ENCODE results near the gene ZNF681.
"Not testable (repeated sequence)": the region's sequence is repeated elsewhere in the genome, so short reads cannot be mapped to it uniquely, and the experiment has no call there.

ZNF681 gene

DNA sequence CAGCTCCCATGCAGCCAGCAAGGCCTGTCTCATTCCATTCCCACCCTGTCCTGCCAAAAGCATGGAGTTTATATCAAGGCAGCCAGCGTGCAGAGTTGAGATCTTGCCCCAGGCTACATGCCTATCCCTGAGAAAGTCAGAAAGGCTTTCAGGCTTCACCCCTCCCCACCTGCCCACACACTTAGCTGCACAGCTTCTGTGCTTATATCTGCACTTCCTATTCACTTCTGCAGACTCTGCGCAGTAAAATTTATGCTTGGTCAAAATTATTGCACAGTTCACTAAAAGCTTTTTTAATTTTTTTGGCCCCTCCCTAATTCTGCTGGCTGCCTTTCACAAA lies 59.2 kb downstream of the ZNF681 start:
- DNase-seq (ENCODE audit: low spot score): no peak
- no peak for TF ChIP-seq CTCF (IDR thresholded peaks at IDR 0.05; ENCODE audit: borderline replicate concordance, control extremely low read depth, extremely low read depth, insufficient read depth, missing control alignments)
- in situ Hi-C loops (cut with MboI; ENCODE audit: low sequenced_read_pairs, unreplicated experiment): no loop called here

GRCh38 chr19:23698711-23699520 lies 59.8 kb downstream of the ZNF681 start:
- no peak for TF ChIP-seq CTCF (IDR thresholded peaks at IDR 0.05; ENCODE audit: borderline replicate concordance, control extremely low read depth, extremely low read depth, insufficient read depth, missing control alignments)
- in situ Hi-C loops (cut with MboI; ENCODE audit: low sequenced_read_pairs, unreplicated experiment): no loop called here
- no peak for DNase-seq (ENCODE audit: low spot score)

DNA sequence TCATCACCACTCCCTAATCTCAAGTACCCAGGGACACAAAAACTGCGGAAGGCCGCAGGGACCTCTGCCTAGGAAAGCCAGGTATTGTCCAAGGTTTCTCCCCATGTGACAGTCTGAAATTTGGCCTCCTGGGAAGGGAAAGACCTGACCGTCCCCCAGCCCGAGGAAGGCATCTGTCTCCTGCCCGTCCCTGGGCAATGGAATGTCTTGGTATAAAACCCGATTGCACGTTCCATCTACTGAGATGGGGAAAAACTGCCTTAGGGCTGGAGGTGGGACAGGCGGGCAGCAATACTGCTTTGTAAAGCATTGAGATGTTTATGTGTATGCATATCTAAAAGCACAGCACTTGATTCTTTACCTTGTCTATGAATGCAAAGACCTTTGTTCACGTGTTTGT lies 65.8 kb downstream of the ZNF681 start:
- in situ Hi-C loops (cut with MboI; ENCODE audit: low sequenced_read_pairs, unreplicated experiment); DNase-seq (ENCODE audit: low spot score): not testable (repeated sequence)

All from GM13976 (cell line).